Panc1 (cell line): ENCODE measurements around the gene GLI3.

Experiments
- CTCF ChIP-seq: fragments of 450-650 bp; IDR thresholded peaks from 2 replicates; pipeline ENCODE4 v1.5.1; 2017; ENCODE audit warnings: mild to moderate bottlenecking
- POLR2AphosphoS5 ChIP-seq: IDR thresholded peaks from 2 replicates; pipeline ENCODE4 v1.6.1; 2012; ENCODE audit warnings: mild to moderate bottlenecking, low read depth, low read length, moderate library complexity
- REST ChIP-seq, 2 experiments: IDR thresholded peaks; 2 replicates each; pipeline ENCODE4 v1.6.1; 2011 to 2012; ENCODE audit warnings: low read depth in 2 of 2, control low read depth in 1 of 2, low read length in 1 of 2, mild to moderate bottlenecking in 1 of 2, moderate library complexity in 1 of 2; ENCODE audit not compliant: insufficient read depth in 1 of 2

GRCh38 chr7:42269161-42269560 lies 32.2 kb upstream of the GLI3 start:
- TF ChIP-seq POLR2AphosphoS5 (no peak), REST (IDR thresholded peaks at IDR 0.05; ENCODE audit: insufficient read depth in 1 of 2, low read depth in 2 of 2, low read length in 1 of 2) (no peak), CTCF (no peak)
